Stimulated activated naive CD4-positive, alpha-beta T cell treated with Interleukin-2 at 50 U/mL for 16 hours (primary cell): ENCODE results near the gene OR14A16.

Experiments
- DNase-seq: peaks from one replicate; lab custom pipeline; 2025; lab: John Stamatoyannopoulos, UW

The OR14A16 gene

GRCh38 chr1:247824023-247824422 lies at the start of gene OR14A16:
OR14A16 (minus strand) TSS chr1:247824119; CDS start chr1:247815729, 8,390 bp downstream.
- DNase-seq = no peak

DNA sequence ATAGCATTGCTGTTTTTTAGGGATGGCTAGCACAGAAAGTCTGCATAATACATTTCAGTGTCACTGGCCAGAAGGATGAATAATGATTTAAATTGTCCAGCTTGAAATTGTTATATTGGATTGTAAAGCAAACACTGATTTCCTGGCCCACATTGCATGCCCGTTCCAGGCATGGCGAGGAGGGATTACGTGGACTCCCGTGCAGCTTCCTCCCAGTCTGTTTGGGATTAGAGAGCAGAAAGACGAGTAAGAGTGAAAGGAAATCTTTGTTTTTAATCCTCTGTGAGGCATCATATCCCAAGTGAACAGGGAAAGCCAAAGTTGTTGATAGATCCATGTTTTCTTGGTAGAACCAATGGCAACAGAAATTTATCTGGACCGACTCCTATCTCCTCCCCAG lies 41.5 kb upstream of the OR14A16 start:
- DNase-seq = no peak

DNA sequence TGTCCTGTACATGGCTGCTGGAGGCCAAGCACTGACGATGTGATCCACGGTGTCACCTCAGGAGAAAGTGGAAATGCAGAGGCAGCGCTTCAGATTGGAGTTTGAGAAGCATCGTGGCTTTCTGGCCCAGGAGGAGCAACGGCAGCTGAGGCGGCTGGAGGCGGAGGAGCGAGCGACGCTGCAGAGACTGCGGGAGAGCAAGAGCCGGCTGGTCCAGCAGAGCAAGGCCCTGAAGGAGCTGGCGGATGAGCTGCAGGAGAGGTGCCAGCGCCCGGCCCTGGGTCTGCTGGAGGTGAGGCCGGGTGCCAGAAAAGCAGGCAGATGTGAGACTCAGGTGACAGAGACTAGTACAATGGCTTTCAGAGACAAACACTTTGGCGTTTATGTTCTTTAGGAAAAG lies 40.7 kb upstream of the OR14A16 start:
- DNase-seq = no peak

DNA sequence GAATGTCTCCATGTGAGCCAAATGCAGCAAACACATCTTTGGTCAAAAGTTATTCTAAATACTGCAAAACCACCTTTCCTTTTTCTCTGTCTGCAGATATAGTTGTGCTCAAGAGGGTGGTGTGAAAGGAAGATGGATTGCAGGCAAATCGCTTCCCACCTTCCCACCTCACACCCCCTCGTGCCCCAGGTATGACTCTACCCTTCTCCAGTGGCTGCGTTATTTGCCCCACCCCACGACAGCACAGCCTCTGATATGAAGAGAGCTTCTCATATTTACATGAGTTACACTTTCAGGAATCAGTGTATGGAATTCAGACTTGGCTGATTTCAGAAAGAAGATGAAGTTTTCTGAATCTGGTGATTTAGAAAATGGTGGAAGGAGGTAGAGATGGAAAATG lies 38.8 kb upstream of the OR14A16 start:
- no peak for DNase-seq

DNA sequence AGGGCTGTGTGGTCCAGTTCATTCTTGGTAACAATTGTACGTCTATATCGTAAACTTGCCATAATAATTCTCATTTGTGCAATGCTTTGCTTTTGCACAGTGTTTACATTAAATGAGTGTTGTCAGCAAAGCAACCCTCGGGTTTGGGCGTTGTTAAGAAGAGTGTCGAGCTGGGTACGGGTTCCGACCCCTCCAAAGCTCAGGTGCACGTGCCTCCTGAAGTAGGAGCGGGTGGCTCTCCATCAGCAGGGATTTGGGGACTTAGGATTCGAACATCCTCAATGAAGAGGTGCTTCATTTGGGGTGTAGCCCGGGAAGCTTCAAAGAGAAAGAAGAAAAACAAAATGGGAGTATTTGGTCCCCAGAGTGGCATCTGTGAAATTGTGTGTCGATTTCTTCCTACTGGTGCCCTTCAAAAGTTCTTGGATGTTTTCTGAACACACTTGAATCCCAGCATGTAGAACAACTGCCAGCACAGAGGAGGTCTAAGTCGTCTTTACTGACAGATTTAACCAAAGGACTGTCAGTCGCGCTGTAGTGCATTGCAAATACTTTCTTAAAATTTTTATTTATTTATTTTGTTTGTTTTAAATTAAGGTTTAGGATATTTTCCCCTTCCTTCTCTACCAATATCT lies 34.2 kb upstream of the OR14A16 start:
- no peak for DNase-seq

DNA sequence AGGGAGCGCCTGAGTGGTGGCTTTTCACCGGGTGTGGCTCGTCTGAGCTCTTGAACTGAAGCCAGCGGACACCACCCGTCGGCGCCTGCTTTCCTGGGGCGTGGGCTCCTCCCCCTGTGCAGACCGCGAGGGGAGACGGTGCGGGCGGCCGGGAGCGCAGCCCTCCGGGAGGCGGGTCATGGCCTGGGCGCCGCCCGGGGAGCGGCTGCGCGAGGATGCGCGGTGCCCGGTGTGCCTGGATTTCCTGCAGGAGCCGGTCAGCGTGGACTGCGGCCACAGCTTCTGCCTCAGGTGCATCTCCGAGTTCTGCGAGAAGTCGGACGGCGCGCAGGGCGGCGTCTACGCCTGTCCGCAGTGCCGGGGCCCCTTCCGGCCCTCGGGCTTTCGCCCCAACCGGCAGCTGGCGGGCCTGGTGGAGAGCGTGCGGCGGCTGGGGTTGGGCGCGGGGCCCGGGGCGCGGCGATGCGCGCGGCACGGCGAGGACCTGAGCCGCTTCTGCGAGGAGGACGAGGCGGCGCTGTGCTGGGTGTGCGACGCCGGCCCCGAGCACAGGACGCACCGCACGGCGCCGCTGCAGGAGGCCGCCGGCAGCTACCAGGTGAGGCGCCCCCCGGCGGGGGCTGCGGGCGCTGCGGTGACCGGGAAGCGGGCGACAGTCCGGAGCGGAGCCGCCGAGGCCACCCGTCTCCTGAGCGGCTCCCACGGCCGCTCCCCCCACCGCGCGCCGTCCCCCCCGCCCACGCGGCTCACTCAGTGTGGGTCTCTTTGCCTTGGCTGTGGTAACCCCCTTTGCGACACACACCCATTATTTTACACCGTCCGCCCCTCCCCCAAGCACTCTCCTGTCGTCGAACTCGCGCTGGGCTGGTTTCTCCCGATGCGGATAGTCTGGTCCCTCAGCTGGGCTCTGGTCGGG lies 33.4 kb upstream of the OR14A16 start, which contains the start of gene TRIM58:
Gene TRIM58 (plus strand): TSS at position 119 of the 916 bp plus-strand sequence. CDS start 60 bp downstream, at position 179.
- DNase-seq = no peak

DNA sequence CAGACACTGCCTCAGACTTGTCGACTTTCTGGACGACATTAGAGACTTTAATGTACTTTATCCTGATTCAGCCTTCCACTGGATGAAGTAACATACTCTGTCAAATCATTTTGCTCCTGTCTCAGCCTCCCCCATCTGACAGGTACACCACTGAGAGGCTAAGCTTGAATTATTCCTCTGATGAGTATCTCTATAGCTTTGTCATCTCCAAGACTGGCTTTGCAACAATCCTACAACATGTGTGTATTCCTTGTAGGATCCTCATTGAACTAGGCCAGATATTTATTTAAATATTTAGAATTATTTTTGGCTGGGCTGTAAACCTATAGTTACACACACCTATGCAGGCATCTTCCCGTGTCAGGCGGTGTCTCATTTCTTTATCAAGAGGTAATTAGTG lies 32.0 kb upstream of the OR14A16 start:
- no peak for DNase-seq

DNA sequence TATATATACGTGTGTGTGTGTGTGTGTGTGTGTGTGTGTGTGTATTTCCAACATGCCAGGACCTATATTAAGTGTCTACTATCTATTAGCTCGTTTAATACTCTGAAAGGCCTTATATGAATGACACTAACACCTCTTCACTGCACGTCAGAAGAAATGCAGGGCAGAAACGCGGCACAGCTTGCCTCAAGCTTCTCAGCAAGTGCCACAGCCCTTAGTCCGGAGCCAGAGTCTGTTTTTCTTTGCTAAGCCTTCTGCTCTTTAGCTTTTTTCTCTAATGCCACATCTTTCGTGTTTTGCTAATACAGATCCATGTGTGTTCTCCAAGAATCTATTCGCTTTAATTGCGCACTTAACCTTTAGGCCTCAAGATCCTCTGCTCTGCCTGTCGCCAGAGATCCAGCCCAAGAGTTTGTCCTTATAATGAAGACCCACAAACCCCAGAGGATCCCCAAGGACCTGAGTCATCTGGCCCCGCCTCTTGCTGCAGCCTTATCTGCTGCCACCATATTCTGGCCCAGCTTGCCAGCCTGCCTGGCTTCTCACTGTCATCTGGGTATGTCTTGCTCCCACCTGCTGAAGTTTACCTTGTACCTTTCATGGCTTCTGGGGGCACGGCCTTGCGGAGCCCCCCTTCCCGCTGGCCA lies 31.1 kb upstream of the OR14A16 start:
- DNase-seq = no peak

GRCh38 chr1:247849616-247850015 lies 25.7 kb upstream of the OR14A16 start:
- DNase-seq = no peak

- no peak for DNase-seq
Measured at GRCh38 chr1:247848346-247848745, 24.4 kb upstream of the OR14A16 start.

GRCh38 chr1:247845693-247846017 lies 21.7 kb upstream of the OR14A16 start:
- DNase-seq = no peak

DNA sequence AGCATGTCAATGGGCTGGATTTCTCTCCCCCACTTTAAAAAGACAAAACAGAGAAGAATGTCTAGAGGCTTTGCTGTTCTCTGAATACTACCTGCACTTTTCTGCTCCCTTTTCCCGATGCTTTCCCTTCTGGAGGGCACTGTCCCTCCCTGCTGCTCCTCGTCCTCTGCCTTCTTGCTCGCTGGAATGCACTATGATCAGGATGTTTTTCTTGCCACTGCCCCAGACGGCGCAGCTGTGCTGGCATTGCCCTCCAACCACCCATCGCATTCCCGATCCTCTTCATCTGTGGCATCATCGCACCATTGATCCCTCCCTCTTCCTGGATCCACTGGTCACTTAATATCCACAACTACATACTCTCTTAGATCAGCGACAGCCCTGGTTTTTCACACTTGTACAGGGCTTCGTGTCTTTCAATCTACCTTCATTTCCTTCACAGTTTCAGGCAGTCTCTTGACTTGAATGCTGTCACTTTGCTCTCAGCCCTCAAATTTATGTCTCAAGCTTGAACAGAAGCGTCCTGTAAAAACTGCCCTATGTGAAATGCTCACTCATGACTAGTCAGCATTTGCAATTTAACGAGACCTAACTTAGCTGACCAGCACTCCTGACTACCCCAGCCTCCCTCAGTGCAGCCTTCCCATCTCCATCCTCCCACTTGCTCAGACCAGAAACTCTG lies 21.2 kb upstream of the OR14A16 start:
- no peak for DNase-seq

- DNase-seq = no peak
Measured at GRCh38 chr1:247843411-247843810, 19.5 kb upstream of the OR14A16 start.

DNA sequence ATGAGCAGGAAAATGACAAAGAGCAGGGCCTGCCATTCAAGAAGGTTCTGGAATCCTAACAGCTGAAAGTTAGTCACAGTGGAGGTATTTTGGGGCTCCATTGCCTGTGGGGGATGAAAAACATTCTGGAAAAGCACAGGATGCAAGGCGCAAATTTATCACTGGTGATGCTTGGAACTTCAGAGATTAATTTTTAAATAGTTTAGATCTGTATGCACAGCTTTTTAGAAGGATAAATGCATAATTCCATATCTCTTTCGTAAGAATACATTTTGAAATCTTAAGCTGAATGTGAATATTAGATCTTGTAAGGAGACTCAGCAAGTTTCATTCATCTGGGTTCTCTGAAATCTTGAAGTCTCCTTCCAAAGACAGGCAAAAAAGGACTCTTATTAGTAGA lies 17.9 kb upstream of the OR14A16 start, which contains the start of gene OR11L1:
Gene OR11L1 (minus strand): TSS at position 101 of the 400 bp plus-strand sequence. CDS start 0 bp downstream, at position 101.
- no peak for DNase-seq

DNA sequence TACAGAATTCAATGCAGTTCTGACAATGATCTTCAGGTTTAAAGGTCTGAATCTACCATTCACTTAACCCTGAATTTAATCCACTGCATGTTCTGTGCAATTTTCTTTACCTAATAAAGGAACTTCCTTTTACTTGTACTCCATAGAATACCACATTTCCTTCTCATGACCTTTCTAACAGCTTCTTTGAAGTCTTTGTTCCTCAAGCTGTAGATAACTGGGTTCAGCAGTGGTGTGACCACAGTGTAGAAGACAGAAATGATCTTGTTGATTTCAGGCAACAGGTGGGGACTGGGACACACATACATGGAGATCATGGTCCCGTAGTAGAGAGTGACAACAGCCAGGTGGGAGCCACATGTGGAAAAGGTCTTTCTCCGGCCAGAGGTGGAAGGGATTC lies 16.9 kb upstream of the OR14A16 start:
- DNase-seq = no peak

- DNase-seq = no peak
Measured at GRCh38 chr1:247833601-247834000, 9.7 kb upstream of the OR14A16 start.

DNA sequence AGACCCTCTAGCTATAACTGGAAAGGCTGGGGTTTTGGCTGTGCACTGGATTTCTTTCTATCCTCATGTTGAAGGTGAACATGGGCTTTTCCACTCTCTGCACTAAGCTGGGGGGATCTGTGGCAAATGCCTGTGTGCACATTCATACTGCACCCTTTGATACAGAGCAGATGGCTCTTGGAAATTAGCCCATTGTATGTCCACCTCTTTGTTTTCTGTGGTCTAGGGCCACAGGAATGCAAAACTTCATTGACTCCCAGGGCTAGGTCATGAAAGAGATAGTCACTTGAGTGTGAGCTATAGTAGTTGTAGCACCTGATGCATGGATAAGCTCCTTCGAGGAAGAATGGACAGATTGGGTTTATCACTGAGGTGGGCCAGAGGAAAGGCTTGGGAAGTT lies 5.7 kb upstream of the OR14A16 start:
- DNase-seq = no peak

DNA sequence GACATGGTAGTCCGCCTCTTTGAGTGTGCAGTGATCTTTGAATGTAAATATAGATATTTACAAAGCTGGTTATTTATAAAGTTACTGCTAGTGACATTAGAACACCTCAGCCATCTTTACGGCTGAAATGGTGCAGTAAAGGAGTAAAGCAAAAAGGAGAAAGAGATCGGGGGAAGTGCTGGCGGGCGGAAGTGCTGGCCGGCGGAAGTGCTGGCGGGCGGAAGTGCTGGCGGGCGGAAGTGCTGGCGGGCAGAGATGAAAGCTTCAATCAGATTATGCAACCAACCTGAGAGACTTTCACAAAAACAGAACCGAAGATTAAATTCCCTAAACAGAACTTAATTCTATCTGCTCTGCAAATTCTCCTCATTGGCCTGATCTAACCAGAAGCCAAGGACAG lies 1.4 kb upstream of the OR14A16 start:
- DNase-seq = no peak

DNA sequence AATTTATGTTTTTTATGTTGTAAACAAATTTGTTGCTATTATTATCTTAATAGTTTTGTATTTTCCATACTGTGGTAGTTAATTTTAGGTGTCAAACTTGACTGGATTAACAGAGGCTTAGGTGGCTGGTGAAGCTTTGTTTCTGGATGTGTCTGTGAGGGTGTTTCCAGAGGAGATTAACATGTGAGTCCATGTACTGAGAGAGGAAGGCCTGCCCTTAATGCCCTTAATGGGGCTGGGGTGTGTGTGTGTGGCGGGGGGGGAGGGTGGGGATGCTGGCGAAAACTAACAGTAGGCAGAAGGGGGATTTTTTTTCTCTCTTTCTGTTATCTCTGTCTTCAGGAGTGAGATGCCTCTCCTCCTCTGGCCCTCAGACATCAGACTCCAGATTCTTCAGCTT lies 1.9 kb downstream of the OR14A16 start:
- no peak for DNase-seq

DNA sequence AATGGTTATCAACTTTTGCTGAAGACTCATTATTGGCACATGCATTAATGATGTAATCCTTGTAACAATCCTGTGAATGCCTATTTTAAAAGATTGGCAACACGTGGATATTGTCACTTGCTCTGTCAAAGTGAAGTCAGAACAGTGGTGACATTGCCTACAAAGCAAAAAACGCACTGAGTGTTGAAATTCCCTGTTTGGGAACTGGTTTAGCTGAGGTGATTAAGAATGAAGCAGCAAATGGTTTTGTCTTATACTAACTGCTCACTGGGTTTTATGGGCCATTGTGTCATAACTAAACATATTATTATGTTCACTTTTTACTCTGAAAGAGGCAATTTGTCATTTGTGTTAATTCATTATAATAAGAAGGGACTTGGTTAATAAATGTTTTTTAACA lies 11.3 kb downstream of the OR14A16 start:
- DNase-seq = no peak

- no peak for DNase-seq
Measured at GRCh38 chr1:247797518-247797917, 26.4 kb downstream of the OR14A16 start.

- no peak for DNase-seq
Measured at GRCh38 chr1:247769603-247770002, 54.3 kb downstream of the OR14A16 start.
